Ishikawa (cell line): Measurements from ENCODE around the gene SEMA3A.

Experiments used
- CEBPB ChIP-seq: IDR thresholded peaks from 2 replicates; pipeline ENCODE4 v1.6.1; 2012
- CREB1 ChIP-seq: IDR thresholded peaks from 2 replicates; pipeline ENCODE4 v1.6.1; 2012; ENCODE audit warnings: low read depth
- EGR1 ChIP-seq: IDR thresholded peaks from 2 replicates; pipeline ENCODE4 v1.6.1; 2012
- EP300 ChIP-seq: IDR thresholded peaks from 2 replicates; pipeline ENCODE4 v1.6.1; 2012; ENCODE audit warnings: borderline replicate concordance
- MAX ChIP-seq: IDR thresholded peaks from 2 replicates; pipeline ENCODE4 v1.6.1; 2012
- RAD21 ChIP-seq: IDR thresholded peaks from 2 replicates; pipeline ENCODE4 v1.6.1; 2012; ENCODE audit warnings: low read depth
- REST ChIP-seq: IDR thresholded peaks from 2 replicates; pipeline ENCODE4 v1.6.1; 2012; ENCODE audit warnings: low read depth, mild to moderate bottlenecking
- TAF1 ChIP-seq: IDR thresholded peaks from 2 replicates; pipeline ENCODE4 v1.6.1; 2012; ENCODE audit warnings: low read depth, mild to moderate bottlenecking
- TCF12 ChIP-seq: IDR thresholded peaks from 2 replicates; pipeline ENCODE4 v1.6.1; 2012; ENCODE audit warnings: low read depth
- TEAD4 ChIP-seq: IDR thresholded peaks from 2 replicates; pipeline ENCODE4 v1.6.1; 2012
- YY1 ChIP-seq: IDR thresholded peaks from 2 replicates; pipeline ENCODE4 v1.6.1; 2012; ENCODE audit warnings: low read depth

GRCh38 chr7:84113286-84113685, 81.3 kb downstream of the SEMA3A start:
- TF ChIP-seq CEBPB (no peak), TCF12 (no peak), TEAD4 (no peak), MAX (no peak), EGR1 (no peak), RAD21 (no peak), REST (no peak), CREB1 (no peak), TAF1 (no peak), YY1 (no peak), EP300 (no peak)
